T-helper 1 cell (primary cell): ENCODE measurements around the gene BTRC.

Experiments
- DNase-seq, 5 donors: peaks; one replicate each; pipeline ENCODE4 v3.0.0-alpha.2; 2012 to 2020

BTRC gene

DNA sequence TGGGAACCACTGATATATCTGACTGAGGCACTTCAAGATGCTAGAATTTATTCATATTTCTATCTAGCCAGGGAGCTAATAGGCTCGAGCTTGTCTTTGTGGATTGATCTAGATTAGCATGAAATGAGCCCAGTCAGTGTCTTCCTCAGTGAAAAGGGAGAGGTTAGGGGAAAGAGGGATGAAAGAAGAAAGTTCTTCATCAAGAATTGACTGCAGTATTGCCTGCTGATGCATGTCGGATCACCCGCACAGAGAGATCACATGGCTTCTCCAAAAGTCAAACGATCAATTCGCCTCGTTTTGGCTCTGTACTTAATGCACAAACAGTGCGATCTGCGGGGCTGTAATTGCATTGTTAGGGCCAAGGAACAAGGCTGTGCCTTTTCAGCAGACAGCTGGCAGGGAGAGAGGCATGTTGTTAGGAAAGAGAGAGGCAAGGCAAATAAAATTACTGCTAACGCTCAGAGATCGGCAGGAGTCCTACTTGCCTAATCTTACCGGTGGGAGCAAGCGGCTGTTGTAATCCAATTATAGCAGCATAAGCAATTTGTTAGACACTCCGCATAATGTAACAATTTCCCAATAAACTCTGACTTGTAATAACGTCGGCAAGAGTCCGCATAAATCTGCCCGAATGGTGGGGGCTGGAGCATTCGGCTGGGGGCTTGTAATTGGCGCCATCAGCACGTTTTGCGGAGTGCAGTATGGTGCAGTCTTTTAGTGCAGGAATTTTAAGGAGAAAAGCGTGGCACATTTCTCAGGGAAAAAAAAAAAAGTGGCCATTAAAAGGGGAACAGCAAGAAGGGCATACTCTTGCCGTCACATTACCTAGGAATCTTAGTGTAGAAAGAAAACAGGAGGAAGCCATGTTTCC, 132.0 kb downstream of the BTRC start:
- DNase-seq = no peak

- no peak for DNase-seq
These were observed 133.4 kb downstream of the BTRC start for GRCh38 chr10:101487399-101487798.

GRCh38 chr10:101489355-101489754, 135.4 kb downstream of the BTRC start:
- no peak for DNase-seq

- DNase-seq = no peak
These were observed 136.1 kb downstream of the BTRC start for GRCh38 chr10:101490026-101490425.

DNA sequence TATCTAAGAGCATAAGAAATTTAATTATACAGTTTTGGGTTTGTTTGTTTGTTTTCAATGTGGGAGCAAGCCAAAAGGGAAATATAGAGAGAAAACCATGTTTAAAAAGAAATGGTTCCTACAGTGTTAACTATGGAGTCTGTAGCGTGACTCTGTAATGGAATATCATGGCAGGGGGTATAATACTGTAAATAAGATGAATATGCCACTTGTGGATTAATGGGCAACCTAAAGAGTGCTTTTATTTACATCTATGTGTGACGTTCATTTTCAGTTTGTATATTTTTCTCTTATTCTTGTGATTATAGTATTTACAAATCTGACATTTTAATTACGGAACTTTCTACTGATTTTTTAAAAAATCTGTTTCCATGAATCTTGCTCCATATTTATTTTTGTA, 138.2 kb downstream of the BTRC start:
- DNase-seq = no peak

- DNase-seq = no peak
These were observed 138.8 kb downstream of the BTRC start for GRCh38 chr10:101492814-101493213.

GRCh38 chr10:101493249-101493648, 139.3 kb downstream of the BTRC start:
- no peak for DNase-seq

DNA sequence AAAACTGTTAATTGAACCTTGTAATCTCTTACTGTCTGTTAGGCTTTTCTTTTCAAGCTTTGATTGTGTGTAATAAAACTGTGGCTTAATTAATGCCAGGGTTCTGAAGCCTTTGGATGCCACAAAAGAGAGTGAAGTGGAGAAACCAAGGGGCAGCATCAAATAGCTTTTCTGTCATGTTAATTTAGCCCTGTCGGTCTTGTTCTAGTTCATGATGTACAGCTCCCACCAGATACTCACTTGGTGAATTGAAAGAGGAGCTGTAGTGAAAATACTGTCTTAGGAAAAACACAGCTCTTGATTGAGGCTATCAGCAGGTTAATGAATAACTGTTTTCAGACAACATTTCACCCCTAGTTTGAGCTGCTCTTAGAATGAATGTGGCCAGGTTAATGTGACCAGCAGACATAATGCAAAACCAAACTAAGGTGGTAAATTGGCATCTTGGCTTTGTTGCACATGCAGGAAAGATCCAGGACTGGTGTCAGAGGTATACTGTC, 139.9 kb downstream of the BTRC start:
- no peak for DNase-seq

DNA sequence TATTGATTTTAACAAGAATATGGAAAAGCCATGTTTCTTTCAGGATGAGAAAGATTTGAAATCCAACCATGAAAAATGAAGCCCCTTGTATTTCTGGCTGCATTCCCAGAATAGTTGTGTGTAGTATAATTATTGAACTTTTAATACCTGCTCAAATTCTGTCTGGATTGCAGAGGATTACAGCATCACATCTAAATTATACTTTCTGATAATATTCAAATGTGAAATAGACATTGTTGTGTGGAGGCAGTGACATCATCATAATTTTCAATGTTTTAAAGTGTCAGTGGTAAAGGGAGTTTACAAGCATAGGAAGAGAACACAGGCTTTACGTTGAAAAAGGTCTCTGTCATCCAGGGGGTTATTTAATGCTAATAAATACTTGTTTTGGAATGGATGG, 140.7 kb downstream of the BTRC start:
- no peak for DNase-seq

- no peak for DNase-seq
These were observed 141.5 kb downstream of the BTRC start for GRCh38 chr10:101495324-101495925.

DNA sequence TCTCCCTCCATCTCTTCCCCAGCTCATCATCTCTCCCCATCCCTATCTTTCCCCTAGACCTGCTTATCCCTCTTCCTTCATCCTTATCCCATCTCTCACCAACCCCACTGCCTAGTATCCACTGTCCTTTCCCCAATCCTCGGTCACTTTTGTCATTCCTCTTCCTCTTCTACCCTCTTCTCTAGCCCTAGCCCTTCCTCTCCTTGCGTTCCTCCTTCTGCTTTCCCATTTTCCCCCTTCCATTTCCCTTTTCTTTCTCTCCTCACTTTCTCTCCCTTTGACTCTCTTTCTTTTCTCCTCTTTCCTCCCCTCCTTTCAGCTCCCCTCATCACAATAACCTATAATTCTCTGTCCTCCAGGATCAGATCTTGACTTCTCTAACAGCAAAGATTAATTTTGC, 150.5 kb downstream of the BTRC start:
- no peak for DNase-seq

DNA sequence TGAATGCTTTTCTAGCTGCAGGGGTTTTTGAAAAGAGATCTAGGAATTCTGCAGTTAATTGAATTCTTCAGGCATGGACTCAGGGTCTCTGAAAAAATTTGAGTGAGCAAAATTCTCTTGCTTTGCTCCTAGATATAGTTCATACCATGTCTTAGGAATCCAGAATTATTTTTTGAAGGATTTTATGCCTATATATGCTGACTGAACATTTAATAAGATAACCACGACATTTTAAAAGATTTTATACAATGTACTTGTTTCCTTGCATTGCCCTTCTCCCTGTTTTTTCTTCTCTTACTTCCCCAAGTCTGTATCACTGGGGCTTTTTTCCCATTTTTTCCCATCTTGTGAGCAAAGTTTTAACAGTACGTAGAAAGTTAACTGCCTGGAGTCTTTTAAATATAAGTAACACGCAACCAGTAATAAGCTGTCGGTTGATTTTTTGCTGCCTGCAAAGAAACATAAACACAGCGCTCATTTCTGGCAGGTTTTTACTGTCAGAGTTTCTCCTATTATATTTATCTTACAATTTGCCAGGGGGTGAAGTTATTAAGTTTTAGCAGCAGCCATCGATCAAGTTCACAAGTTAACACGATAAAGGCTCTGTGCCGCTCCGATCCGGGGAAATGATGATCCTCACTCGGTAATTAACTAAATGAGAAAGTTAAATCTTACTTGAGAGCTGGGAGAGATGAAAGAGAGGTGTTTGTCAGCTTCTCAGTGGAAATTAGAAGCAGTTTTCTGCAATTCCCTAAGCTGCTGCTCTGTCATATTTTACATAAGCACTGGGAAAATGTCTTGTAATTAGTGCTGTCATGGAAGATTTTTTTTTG, 153.1 kb downstream of the BTRC start:
- DNase-seq = no peak

DNA sequence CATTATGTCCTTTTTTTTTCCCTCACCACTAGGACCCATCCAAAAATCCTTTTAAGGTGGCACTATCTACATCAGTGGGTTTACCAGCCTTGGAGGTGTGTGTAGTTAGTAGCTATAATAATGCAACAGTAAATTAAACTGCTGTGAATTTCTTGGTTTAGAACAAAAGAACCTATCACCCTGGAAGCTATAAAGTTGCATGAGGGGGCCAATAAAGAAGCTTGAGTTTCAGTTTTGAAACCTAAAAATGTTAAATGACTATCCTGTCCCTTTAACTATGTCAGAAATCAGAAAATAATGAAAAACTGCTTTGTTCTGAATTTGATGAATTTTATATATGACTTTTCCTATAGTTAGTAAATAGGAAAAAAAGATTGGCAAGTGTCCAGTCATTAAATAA, 153.9 kb downstream of the BTRC start:
- DNase-seq = no peak

DNA sequence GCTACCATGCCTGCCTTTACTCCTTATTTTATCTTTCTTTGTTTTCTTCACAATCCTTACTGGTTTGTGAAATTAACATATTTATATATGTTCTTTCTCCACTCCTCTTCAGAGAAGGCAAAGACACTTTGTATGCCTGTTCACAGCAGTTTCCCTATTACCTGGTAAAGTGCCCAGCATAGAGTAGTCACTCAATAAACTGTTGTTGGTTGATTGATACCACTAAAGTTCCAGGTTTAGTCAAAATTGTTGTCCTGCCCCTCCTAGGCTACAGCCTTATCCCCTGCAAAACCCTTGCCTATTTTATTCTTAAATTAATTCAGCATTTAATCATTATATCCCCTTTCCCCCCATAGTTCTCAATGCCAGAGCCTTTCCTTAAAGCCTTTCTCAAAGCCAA, 158.0 kb downstream of the BTRC start:
- DNase-seq = no peak

- DNase-seq = no peak
These were observed 158.8 kb downstream of the BTRC start for GRCh38 chr10:101512738-101513137.

DNA sequence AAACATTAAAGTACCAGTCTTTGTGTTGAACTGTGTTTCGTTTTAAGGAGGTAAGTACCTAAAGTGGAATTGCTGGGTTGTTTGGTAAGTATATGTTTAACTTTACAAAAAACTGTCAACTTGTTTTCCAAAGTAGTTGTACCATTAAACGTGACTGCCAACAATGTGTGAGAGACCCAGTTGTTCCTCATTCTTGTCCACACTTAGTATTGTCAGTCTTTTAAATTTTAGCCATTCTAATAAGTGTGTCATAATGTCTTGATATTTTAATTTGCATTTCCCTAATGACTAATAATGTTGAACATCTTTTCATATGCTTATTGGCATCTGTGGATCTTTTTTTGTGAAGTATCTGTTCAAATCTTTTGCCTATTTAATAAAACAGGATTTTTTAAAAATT, 159.8 kb downstream of the BTRC start:
- DNase-seq = no peak

GRCh38 chr10:101525848-101526247, 171.9 kb downstream of the BTRC start:
- no peak for DNase-seq

- no peak for DNase-seq
These were observed 175.2 kb downstream of the BTRC start for GRCh38 chr10:101529207-101529606.

GRCh38 chr10:101529725-101530553, 176.0 kb downstream of the BTRC start:
- DNase-seq = no peak

- DNase-seq = no peak
These were observed 182.0 kb downstream of the BTRC start for GRCh38 chr10:101535949-101536348.

DNA sequence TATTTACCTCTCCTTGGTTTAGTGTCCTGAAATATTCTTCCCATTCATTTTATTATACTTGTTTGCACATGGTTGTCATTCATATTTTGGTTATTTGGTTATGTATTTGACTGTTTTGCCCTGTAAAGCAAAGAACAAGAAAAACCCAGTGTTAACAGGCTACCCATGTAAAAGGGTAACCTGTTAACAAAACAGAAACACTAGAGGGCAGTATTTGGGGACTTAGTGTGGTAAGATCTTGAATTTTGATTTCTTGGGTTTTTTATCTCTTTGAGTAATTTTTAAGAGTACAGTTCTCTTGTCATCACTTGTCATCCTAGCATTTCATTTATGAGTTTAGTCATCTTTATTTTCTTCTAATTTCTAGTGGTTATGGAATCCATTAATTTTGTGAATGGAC, 182.8 kb downstream of the BTRC start:
- DNase-seq = peak in 1 of 5 donors; percentile 33

DNA sequence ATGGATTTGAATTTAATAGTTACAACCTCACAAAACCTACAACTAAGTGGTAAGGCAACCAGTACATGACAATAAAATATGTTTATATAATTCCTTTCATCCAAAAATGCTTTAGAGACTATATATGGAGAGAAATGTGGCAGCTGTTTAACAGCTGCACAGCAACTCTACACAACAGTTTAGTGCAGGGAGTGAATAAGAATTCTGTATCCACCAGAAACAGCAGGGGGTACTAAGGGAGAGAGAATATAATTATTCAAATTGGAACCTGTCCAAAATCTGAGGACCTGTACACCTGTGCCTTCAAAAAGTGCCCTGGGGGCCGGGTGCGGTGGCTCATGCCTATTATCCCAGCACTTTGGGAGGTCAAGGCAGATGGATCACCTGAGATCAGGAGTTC, 184.5 kb downstream of the BTRC start:
- no peak for DNase-seq
